ENCODE data around the gene CDH24.

DNA sequence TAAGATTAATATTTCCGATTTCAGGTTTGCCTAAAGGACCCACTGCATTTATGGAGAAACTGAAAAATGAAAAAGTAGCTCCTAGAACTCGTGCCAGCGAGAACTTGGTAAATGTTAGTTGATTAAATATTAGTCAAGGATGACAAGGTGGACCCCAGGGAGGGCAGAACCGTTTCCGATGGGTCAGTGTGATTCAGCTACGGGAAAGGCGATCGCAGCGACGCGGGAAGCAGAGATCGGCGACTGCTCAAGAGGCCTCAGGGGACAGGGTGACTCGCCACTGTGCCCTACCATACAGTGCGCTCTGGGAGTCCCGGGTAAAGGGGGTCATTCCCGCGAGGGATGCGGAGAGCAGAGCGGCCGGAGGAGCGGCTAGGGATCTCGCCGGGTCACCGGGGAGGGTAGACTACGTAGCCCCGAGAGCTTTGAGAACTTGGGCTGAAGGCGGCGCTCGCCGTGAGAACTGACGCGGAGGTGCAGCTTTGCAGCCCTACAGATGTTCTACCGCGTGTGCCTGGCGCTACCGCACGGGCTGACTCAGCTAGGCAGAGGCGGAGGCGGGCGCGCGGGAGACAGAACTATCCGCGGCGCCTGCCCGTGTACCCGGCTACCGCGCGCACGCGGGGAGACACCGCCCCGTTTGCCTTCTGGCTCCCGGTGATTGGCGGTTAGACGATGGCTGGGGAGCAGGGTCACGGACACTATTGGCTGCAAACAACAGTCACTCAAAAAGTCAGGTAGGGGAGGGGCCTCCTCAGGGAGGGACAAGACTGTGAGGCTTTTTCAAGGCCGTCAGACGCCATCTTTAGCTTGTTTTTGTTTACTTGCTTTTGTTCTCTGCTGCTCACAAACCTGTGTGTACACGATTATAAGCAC is 50.5 kb downstream of the CDH24 start:
- TF ChIP-seq CTCF (IDR thresholded peaks at IDR 0.05; ENCODE audit: borderline replicate concordance, extremely low read depth, low read length, poor library complexity, severe bottlenecking): peak; percentile 49
- no peak for TF ChIP-seq EZH2 (IDR thresholded peaks at IDR 0.05; ENCODE audit: borderline replicate concordance, low read depth, low read length, severe bottlenecking)
